GM23338 (cell line): ENCODE measurements around the gene TOM1L2. TPM values are rescaled to one million over a fixed set of nuclear protein-coding genes. Genes with fewer than 3 reads are reported as not detected.

Source experiments
- ATAC-seq: fragments of 200-7000 bp; cut with Tn5 transposase; 3 replicates; pipeline ENCODE4 v1.9.1; 2020
- DNase-seq: peaks from one replicate; pipeline ENCODE4 v3.0.0-alpha.2; 2015; ENCODE audit warnings: low spot score
- H2AFZ ChIP-seq: fragments of 200-600 bp; sonication (generic); 2 replicates; pipeline ENCODE4 v1.8.0; 2016; ENCODE audit warnings: antibody characterized with exemption, mild to moderate bottlenecking, moderate library complexity
- H3F3A ChIP-seq: fragments of 200-600 bp; sonication (generic); replicated peaks from 2 replicates; pipeline ENCODE4 v1.8.0; 2017; ENCODE audit warnings: antibody characterized with exemption, mixed run types, low read depth
- H3K27ac ChIP-seq: fragments of 200-600 bp; sonication (generic); 2 replicates; pipeline ENCODE4 v1.6.1; 2016; ENCODE audit warnings: low read depth
- H3K27me3 ChIP-seq: fragments of 200-600 bp; sonication (generic); 2 replicates; pipeline ENCODE4 v1.8.0; 2016; ENCODE audit warnings: mild to moderate bottlenecking, mixed run types, moderate library complexity; ENCODE audit not compliant: insufficient read depth
- H3K36me3 ChIP-seq: fragments of 200-600 bp; sonication (generic); 2 replicates; pipeline ENCODE4 v1.8.0; 2016; ENCODE audit warnings: mild to moderate bottlenecking; ENCODE audit not compliant: insufficient read depth
- H3K4me1 ChIP-seq: fragments of 200-600 bp; sonication (generic); 2 replicates; pipeline ENCODE4 v1.8.0; 2016; ENCODE audit warnings: mild to moderate bottlenecking, moderate library complexity; ENCODE audit not compliant: insufficient read depth
- H3K4me2 ChIP-seq: fragments of 200-600 bp; sonication (generic); 2 replicates; pipeline ENCODE4 v1.7.1; 2017; ENCODE audit warnings: mixed run types
- H3K4me3 ChIP-seq: fragments of 200-600 bp; sonication (generic); 2 replicates; pipeline ENCODE4 v1.6.1; 2016; ENCODE audit warnings: mixed run types
- H3K79me2 ChIP-seq: fragments of 200-600 bp; sonication (generic); replicated peaks from 2 replicates; pipeline ENCODE4 v1.8.0; 2017; ENCODE audit warnings: mild to moderate bottlenecking; ENCODE audit not compliant: insufficient read depth
- H3K9me2 ChIP-seq: fragments of 200-600 bp; sonication (generic); 2 replicates; pipeline ENCODE4 v1.8.0; 2017; ENCODE audit not compliant: insufficient read depth
- H4K20me1 ChIP-seq: fragments of 200-600 bp; sonication (generic); replicated peaks from 2 replicates; pipeline ENCODE4 v1.8.0; 2017; ENCODE audit warnings: mild to moderate bottlenecking; ENCODE audit not compliant: insufficient read depth
- H3K27ac Mint-ChIP-seq: 2 replicates; pipeline ENCODE4 v1.8.0; 2020; ENCODE audit warnings: inconsistent platforms, mild to moderate bottlenecking, moderate library complexity, mixed read lengths
- H3K27me3 Mint-ChIP-seq: 3 replicates; pipeline ENCODE4 v1.8.0; 2022; ENCODE audit warnings: low read depth, mild to moderate bottlenecking, moderate library complexity, mixed read lengths, inconsistent platforms; ENCODE audit not compliant: insufficient read depth, poor library complexity
- H3K36me3 Mint-ChIP-seq: 3 replicates; pipeline ENCODE4 v1.8.0; 2021; ENCODE audit warnings: low read depth, mild to moderate bottlenecking, inconsistent platforms, moderate library complexity, mixed read lengths
- H3K4me1 Mint-ChIP-seq: 3 replicates; pipeline ENCODE4 v1.8.0; 2020; ENCODE audit warnings: mild to moderate bottlenecking, inconsistent platforms, mixed read lengths
- H3K4me3 Mint-ChIP-seq: 3 replicates; pipeline ENCODE4 v1.8.0; 2021; ENCODE audit warnings: moderate library complexity, mild to moderate bottlenecking, inconsistent platforms, mixed read lengths
- H3K9me3 Mint-ChIP-seq: 3 replicates; pipeline ENCODE4 v1.8.0; 2020; ENCODE audit warnings: moderate library complexity, mild to moderate bottlenecking, inconsistent platforms, mixed read lengths
- CTCF ChIP-seq, 2 experiments: fragments of 200-600 bp in 1 of 2; sonication (generic) in 1 of 2; conservative IDR thresholded peaks; 2 replicates each; pipeline versions ENCODE4 v1.5.1 to v1.6.1; 2016 to 2017; ENCODE audit warnings: antibody characterized with exemption in 2 of 2, low read depth in 2 of 2, mild to moderate bottlenecking in 2 of 2, moderate library complexity in 1 of 2
- JUNB ChIP-seq: IDR thresholded peaks from one replicate; pipeline ENCODE4 v1.6.1; 2016; ENCODE audit warnings: antibody characterized with exemption; ENCODE audit not compliant: unreplicated experiment
- POLR2AphosphoS5 ChIP-seq: IDR thresholded peaks from 2 replicates; pipeline ENCODE4 v1.6.1; 2016; ENCODE audit warnings: antibody characterized with exemption, low read depth
- REST ChIP-seq: IDR thresholded peaks from one replicate; pipeline ENCODE4 v1.6.1; 2018; ENCODE audit warnings: antibody characterized with exemption; ENCODE audit not compliant: unreplicated experiment
- ZNF462 ChIP-seq: fragments of 250-450 bp; sonication (Bioruptor Pico); IDR thresholded peaks from 2 replicates; pipeline ENCODE4 v1.5.0; 2020; ENCODE audit warnings: mild to moderate bottlenecking, moderate library complexity
- polyA plus RNA-seq: library from polyadenylated mRNA; unstranded; fragments of >200 nt; fragmentation: Nextera tagmentation; extraction: Ambion mirVana; gene quantifications from 2 replicates; pipeline ENCODE4 v1.2.1, GENCODE V29; 2016
- total RNA-seq: library from RNA; depleted of rRNA; stranded (reverse); fragments of >200 nt; shearing (Covaris generic); gene quantifications from 2 replicates; pipeline ENCODE4 v1.2.3, GENCODE V29; 2014

The TOM1L2 gene
- total and polyA plus RNA-seq, 2 experiments from 2014 or later: 3.3 TPM

GRCh38 chr17:17835415-17836249 lies 136.6 kb downstream of the TOM1L2 start:
- Histone ChIP-seq H3K79me2 (peaks cover 53% of the 10 kb centered on the region), H2AFZ (no peak overlapping the region), H3K27me3 (no peaks in the 10 kb centered on the region), H4K20me1 (peaks cover 42% of the 10 kb centered on the region), H3K4me2 (peak overlapping the region; percentile 93), H3F3A (peaks cover 20% of the 10 kb centered on the region), H3K4me3 (peak overlapping the region; percentile 97), H3K9me2 (no peaks in the 10 kb centered on the region), H3K36me3 (no peaks in the 10 kb centered on the region), H3K4me1 (peaks cover 45% of the 10 kb centered on the region), H3K27ac (0 out of 2 replicates have a peak overlapping the region, but pooled peaks have one; percentile 8)
- DNase-seq: no peak
- H3K27ac Mint-ChIP-seq: peak overlapping the region; percentile 51; the same call in 1 of the 2 replicates
- H3K4me1 Mint-ChIP-seq: peaks cover 62% of the 10 kb centered on the region
- H3K27me3 Mint-ChIP-seq: peaks cover 32% of the 10 kb centered on the region
- no peak for ATAC-seq
- H3K9me3 Mint-ChIP-seq: no peaks in the 10 kb centered on the region
- TF ChIP-seq REST (no peak), CTCF (conservative IDR thresholded peaks at IDR 0.05; ENCODE audit: low read depth in 2 of 2) (no peak), ZNF462 (CRISPR knock-in tag) (no peak), JUNB (no peak), POLR2AphosphoS5 (no peak)
- H3K4me3 Mint-ChIP-seq: peak overlapping the region; percentile 80
- peaks cover 39% of the 10 kb centered on the region for H3K36me3 Mint-ChIP-seq
